Pancreas (tissue), 10 donors: ENCODE measurements around the gene ITIH2. TPM values are rescaled to one million over a fixed set of nuclear protein-coding genes. Genes with fewer than 3 reads are reported as not detected.
A peak's percentile ranks its signal among the peaks of the same experiment; 100 is the strongest.

Experiments used
- ATAC-seq, 4 donors: fragments of 200-7000 bp; cut with Tn5 transposase; one replicate each; pipeline versions ENCODE4 v1.8.0 to v1.9.1; 2020; ENCODE audit warnings: mild to moderate bottlenecking in 4 of 4, moderate library complexity in 4 of 4
- DNase-seq, 6 donors: peaks; one replicate each; pipeline ENCODE4 v3.0.0-alpha.2; 2020
- FAIRE-seq: peaks from 2 replicates; lab custom pipeline; 2012; peaks lifted over from hg19 to GRCh38; lab: Jason Lieb, UNC
- H3K27ac ChIP-seq, 4 donors: fragments of 200-600 bp; sonication (generic); 1 replicate in 3 of 4; 2 replicates in 1 of 4; pipeline versions ENCODE4 v1.5.0 to v1.8.0; 2020
- H3K27me3 ChIP-seq, 4 donors: fragments of 200-600 bp; one replicate each; pipeline ENCODE4 v1.8.0; 2021
- H3K36me3 ChIP-seq, 3 donors: fragments of 200-600 bp; sonication (generic) in 1 of 3; one replicate each; pipeline versions ENCODE4 v1.5.0 to v1.8.0; 2020 to 2021
- H3K4me1 ChIP-seq, 3 donors: fragments of 200-600 bp; one replicate each; pipeline ENCODE4 v1.8.0; 2021
- H3K4me3 ChIP-seq, 4 donors: fragments of 200-600 bp; sonication (generic) in 2 of 4; one replicate each; pipeline versions ENCODE4 v1.5.0 to v1.8.0; 2020 to 2021
- H3K9me3 ChIP-seq, 4 donors: fragments of 200-600 bp; one replicate each; pipeline ENCODE4 v1.8.0; 2021
- CTCF ChIP-seq, 4 donors: fragments of 200-600 bp; sonication (generic) in 3 of 4; IDR thresholded peaks; one replicate each; pipeline versions ENCODE4 v1.5.0 to v1.8.0; 2021; ENCODE audit warnings: antibody characterized with exemption in 4 of 4
- WGBS, 2 donors: extraction: QIAGEN DNeasy Blood & Tissue Kit; methylation state at CpG; one replicate each; pipeline ENCODE4 v1.1.7; 2013; 5-methylcytosine and 5-hydroxymethylcytosine counted together
- intact Hi-C, 3 donors: fragments of 100-400 bp; cut with DNase I; formaldehyde crosslinking; loops; one replicate each; pipeline versions ENCODE4 v1.11.1 to v1.14.2; 2022
- polyA plus RNA-seq, 2 donors: library from polyadenylated mRNA; stranded (reverse); fragments of 200-250 nt; gene quantifications; one replicate each; pipeline ENCODE4 v1.2.3, GENCODE V29; 2013
- total RNA-seq, 6 donors: library from RNA; stranded (reverse); fragmentation: NEBNext Ultra II Directional in 4 of 6; extraction: Animal tissue kit (Norgen Biotek cat#: 25700) in 4 of 6; gene quantifications; one replicate each; pipeline versions ENCODE4 v1.2.1 to v1.2.4, GENCODE V29; 2021 to 2023
- donor health status: healthy with polysubstance abuse.
- donor health status: DM: no; HTN: no; CAD: no; lungs with moderate emphysema.
- donor health status: DM: no; HTN: no; CAD: no.
- donor health status: control.
- donor health status: control.
- donor health status: Bipolar disorder and iron deficiency.
- donor health status: DM: yes; HTN: yes; CAD: no.
- donor health status: DM: no; HTN: no; CAD: no.
- donor health status: DM: no; HTN: no; CAD: no.
- donor health status: DM: yes; HTN: yes; CAD: no.

The ITIH2 gene
- total and polyA plus RNA-seq, 8 donors, result 0.14 to 1.8 (median 0.98) TPM; not detected in 3

- H3K4me3 ChIP-seq, result no peak overlapping the region
- intact Hi-C loops, result no loop called here
- peak; percentile 29 to 70 (median 52) for ATAC-seq
Observed at GRCh38 chr10:7697426-7697825, 5.7 kb upstream of the ITIH2 start.

GRCh38 chr10:7700577-7701125, 2.5 kb upstream of the ITIH2 start:
- Histone ChIP-seq H3K27me3 (no peaks in the 10 kb centered on the region), H3K4me3 (no peak overlapping the region), H3K4me1 (no peaks in the 10 kb centered on the region), H3K9me3 (no peaks in the 10 kb centered on the region), H3K27ac (peak overlapping the region in 2 of 4 donors; percentile 26 to 55), H3K36me3 (no peaks in the 10 kb centered on the region)
- no peak for TF ChIP-seq CTCF (IDR thresholded peaks at IDR 0.05)
- FAIRE-seq, result no peak
- DNase-seq, result no peak
- ATAC-seq, result peak in 3 of 4 donors; percentile 41 to 64 (median 49)
- intact Hi-C loops, result no loop called here
- WGBS, 2 donors, result 27 to 28% methylated on average over 2 of the region's 2 CpGs

More at GRCh38 chr10:7697426-7697825, 5.7 kb upstream of the ITIH2 start:
- H3K9me3 ChIP-seq, result no peaks in the 10 kb centered on the region
- TF ChIP-seq CTCF (IDR thresholded peaks at IDR 0.05), result no peak
- no peaks in the 10 kb centered on the region for H3K4me1 ChIP-seq
- H3K27ac ChIP-seq, result peak overlapping the region; percentile 61 to 71 (median 66)
- H3K27me3 ChIP-seq, result no peaks in the 10 kb centered on the region
- no peaks in the 10 kb centered on the region for H3K36me3 ChIP-seq
- 55 to 65% methylated on average over 8 of the region's 8 CpGs for WGBS, 2 donors
- DNase-seq (peak in 1 of 6 donors; percentile 33), FAIRE-seq (no peak)

- WGBS, 2 donors, result 78 to 90% methylated on average over 8 of the region's 8 CpGs
Observed at GRCh38 chr10:7701158-7701742, 1.9 kb upstream of the ITIH2 start.

GRCh38 chr10:7702288-7702812, 766 bp upstream of the ITIH2 start:
- no peak for FAIRE-seq
- no peaks in the 10 kb centered on the region for H3K9me3 ChIP-seq
- WGBS, 2 donors, result 56 to 59% methylated on average over 4 of the region's 4 CpGs
- no peak for ATAC-seq
- no peak for TF ChIP-seq CTCF (IDR thresholded peaks at IDR 0.05)
- no peak for DNase-seq
- H3K4me1 ChIP-seq, result peaks cover 0 to 9% (median 0%) of the 10 kb centered on the region in 3 donors
- H3K4me3 ChIP-seq, result no peak overlapping the region
- no peaks in the 10 kb centered on the region for H3K27me3 ChIP-seq
- intact Hi-C loops, result no loop called here
- H3K27ac ChIP-seq, result no peak overlapping the region
- no peaks in the 10 kb centered on the region for H3K36me3 ChIP-seq

More at GRCh38 chr10:7701158-7701742, 1.9 kb upstream of the ITIH2 start:
- H3K4me1 ChIP-seq, result no peaks in the 10 kb centered on the region
- H3K27ac ChIP-seq, result peak overlapping the region in 2 of 4 donors; percentile 26 to 55
- H3K9me3 ChIP-seq, result no peaks in the 10 kb centered on the region
- no peak for TF ChIP-seq CTCF (IDR thresholded peaks at IDR 0.05)
- DNase-seq (no peak), ATAC-seq (no peak), FAIRE-seq (no peak)
- H3K27me3 ChIP-seq, result no peaks in the 10 kb centered on the region
- H3K36me3 ChIP-seq, result no peaks in the 10 kb centered on the region
- H3K4me3 ChIP-seq, result no peak overlapping the region
- intact Hi-C loops, result no loop called here
